Measurements from ENCODE around the gene RREB1.
A peak's percentile ranks its signal among the peaks of the same experiment; 100 is the strongest.

RREB1 gene

DNA sequence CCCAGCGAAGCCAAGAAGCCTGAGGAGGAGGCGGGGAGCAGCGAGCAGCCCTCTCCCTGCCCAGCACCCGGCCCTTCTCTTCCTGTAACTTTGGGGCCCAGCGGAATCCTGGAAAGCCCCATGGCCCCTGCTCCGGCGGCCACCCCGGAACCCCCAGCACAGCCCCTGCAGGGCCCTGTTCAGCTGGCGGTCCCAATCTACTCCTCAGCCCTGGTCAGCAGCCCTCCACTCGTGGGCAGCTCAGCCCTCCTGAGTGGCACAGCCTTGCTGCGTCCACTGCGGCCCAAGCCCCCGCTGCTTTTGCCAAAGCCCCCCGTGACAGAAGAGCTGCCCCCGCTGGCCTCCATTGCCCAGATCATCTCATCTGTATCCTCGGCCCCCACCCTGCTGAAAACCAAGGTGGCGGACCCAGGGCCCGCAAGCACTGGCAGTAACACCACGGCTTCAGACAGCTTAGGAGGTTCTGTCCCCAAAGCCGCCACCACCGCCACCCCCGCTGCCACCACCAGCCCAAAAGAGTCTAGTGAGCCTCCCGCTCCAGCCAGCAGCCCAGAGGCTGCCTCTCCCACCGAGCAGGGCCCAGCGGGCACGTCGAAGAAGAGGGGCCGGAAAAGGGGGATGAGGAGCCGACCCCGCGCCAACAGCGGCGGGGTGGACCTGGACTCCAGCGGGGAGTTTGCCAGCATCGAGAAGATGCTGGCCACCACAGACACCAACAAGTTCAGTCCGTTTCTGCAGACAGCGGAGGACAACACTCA lies 123.4 kb downstream of the RREB1 start:
- no peak for DNase-seq

DNA sequence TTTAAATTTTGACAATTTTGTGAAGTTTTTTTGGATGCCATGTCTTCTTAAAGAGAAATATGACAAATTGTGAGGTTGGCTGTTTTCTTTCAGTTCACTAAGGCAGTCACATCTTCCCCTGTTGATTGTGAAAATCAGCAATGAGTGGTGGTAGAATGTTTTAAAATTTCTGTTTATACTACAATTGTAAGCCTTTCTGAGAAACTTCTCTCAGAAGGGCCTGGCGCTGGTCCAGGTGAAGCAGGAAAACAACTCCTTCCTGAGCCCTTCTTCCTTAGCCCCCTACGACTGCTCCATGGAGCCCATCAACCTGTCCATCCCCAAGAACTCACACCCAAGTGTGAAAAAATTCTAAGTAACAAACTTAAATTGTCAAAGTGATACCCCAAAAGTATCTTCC lies 124.6 kb downstream of the RREB1 start:
- no peak for DNase-seq

DNA sequence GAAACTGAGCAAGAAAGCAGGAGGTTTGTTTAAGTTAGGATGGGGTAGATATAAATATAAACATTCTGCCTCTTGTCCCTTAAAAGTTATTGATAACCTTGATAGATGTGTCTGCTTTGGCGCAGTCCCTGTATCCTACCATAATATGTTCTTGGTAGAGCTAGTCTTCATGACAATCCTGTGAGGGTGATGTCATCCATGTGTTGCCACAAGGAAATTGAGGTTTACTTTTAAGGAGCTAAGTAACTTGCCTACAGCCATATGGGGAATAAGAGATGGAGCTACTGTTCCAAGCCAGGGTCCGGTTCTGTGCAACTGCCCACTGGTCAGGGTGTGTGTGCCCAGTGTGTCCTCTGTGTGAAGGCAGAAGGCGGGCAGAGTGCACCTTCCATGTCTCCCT lies 126.8 kb downstream of the RREB1 start:
- no peak for DNase-seq

DNA sequence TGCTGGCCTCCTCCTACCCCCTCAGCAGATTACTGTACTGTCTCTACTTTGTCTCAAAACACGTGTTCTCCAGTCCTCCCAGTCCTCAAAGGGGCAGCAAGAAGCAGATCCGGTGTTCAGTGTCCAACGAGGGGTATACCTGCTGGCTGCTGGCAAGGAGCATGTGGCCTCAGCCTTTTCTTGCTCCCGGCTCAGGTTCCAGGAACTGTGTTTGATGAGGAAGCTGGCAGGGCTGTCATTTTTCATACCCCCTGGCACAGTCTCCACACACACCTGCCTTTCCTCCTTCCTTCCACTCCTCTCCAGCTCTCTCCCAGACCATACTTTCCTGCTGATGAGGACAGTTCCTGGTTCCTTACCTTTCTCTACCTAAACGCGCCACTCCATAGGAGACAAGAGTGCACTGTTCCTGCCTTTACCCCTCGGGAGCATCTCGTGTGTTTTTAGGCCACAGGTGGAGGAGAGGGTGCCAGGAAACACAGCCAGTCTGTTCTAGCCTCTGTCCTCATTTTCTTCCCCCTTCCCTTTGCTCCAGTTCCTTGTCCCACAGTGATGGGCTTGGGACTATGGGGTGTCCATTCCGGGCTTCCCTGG lies 128.0 kb downstream of the RREB1 start:
- no peak for DNase-seq

DNA sequence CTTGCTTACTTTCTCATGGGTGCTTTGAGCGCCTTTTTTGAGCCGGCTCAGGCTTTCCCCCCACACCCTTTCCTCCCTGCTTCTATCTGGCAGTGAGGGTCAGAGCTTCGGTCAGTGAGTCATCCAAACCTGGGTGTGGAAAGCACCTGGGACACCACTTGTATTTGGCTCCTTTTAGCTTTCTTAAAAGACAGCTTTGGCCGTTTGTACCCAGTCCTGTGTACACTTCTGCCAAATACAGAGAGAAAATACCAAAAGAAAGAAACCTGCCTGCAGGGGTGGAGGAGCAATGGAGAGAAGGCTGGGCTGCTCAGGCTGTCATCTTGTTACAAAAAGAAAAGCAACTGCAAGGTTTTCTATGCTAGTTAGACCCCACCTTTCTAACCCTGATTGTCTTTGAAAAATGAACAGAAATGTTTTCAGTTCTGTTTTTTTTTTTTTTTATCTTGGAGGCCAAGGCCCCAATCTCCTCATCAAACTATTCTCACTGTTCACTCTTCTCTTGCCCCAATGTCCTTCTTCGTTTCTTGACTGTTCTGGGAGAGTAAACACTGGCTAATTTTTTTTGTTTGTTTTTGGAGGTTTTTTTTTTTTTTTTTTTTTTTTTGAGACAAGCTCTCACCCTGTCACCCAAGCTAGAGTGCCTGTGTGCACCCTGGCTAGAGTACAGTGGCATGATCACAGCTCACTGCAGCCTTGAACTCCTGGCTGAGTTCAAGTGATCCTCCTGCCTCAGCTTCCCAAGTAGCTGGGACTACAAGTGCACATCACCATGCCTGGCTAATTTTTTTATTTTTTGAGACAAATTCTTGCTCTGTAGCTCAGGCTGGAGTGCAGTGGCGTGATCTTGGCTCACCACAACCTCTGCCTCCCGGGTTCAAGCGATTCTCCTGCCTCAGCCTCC lies 128.8 kb downstream of the RREB1 start:
- no peak for DNase-seq

DNA sequence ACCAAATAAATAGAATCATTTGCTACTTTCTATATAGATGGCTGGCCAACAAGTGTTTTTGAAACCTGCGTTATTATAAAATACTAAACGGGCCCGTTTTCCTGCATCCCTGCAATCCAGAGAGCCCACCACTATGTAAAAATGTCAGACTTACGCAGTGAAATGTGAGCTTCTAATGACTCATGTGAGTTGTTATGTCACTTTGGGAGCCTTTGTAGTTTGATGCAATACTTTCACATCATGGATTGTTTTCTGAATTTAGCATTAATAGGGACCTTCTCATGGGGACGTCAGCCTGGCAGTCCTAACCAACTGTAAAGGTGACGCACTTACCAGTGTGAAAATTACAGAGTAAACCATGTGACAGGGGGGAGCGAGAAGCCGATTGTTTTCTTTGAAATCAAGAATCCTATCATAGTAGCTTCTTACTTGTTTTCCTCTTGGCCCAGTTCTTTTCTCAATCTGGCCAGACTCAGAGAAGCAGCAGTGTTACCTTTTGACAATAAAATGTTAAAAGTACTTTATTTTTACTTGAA lies 130.0 kb downstream of the RREB1 start:
- no peak for DNase-seq

DNA sequence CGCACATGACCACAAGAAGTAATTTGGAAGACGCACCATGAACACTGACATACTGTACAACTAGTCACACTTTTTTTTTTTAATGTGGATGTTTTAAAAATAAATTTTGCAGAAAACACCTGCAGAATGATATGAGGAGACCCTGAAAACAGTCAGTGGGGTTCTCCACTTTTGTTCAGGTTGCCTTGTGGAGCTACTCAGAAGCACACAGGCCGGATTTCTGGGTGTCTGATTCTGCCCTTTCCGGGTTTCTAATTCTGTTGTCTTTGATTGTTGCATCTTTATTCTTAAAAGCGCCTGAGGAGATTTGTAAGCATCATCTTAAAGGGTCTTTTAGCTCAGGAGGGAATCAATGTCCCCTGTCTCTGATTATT lies 130.8 kb downstream of the RREB1 start:
- DNase-seq: no peak

DNA sequence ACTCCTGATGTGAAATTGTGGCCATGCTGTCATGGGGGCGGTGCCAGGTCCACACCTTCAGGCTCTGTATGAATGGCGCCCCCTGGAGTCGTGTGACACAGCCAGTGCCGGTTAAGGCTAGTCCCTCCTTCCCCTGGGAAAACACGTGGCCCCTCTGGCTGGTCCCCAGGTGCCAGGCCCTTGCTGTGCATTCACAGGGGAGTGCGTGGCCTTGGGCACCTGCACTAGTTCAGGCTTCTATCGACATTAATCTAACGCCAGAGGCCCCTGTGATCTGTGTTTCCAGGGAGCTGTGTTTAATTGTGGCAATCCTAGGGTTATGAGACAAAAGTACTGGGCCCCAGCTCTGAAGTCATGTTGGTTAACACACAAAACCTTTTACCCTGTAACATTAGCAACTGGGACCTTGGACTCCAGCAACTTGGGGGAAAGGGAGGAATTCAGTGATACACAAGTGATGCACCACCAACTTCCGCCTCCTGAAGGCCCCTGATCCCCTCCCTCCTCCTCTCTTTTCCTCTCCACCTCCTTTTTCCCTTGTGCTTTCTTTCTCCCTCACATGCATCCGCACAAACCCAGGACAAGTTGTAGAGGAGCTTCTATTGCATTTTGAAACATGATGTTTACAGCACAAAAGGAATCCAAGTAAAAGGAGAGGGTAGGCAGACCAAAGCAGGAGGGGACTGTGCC lies 131.3 kb downstream of the RREB1 start:
- peak; percentile 80 for DNase-seq

DNA sequence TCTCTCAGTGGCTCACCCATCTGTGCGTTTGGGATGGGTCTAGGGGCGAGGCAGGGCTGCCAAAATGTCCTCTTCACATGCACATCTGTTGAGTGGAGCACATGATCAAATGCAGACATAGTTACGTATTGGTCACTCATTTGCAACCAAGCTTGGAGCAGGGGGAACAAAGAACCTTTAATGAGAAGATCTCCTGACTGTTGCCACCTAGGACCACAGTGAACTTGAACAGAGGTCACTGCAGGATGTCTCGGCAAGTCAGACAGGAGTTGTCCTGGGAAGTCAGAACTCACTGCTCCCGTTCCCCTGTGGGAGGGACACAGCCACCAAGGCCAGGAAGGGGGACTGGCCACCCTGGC lies 131.8 kb downstream of the RREB1 start:
- DNase-seq: no peak

DNA sequence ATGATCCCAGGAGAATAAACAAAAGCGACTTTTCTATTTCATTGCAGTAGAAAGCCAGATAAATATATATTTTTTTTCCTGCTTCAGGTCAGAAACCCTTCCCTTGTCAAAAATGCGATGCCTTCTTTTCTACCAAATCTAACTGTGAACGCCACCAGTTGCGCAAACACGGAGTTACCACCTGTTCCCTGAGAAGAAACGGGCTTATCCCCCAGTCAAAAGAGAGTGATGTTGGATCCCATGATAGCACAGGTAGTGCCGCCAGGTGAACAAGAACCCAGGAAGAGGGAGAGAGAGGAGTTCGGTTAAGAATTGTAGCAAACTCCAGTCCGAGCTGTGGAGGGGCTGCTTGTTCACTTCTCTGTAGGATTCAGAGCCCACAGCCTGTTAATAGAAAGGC lies 132.6 kb downstream of the RREB1 start:
- DNase-seq: no peak

DNA sequence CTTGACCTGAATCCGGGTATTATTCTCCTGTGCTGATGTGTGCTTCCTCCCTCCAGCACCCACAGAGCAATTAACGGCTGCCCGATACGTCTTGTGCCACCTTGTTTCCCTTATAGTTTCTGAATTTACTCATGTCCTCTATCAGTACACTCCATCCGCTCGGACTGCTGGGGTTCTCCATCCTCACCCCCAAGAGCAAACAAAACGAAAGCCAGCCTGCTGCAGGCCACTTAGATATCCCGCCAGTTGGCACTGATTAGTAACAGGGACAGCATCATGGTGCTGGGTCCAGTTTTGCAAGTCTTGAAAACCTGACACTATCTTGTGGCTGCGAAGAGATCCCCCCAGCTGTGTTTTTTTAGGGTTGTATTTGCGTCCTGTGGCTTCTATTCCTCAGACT lies 133.4 kb downstream of the RREB1 start:
- DNase-seq: no peak

DNA sequence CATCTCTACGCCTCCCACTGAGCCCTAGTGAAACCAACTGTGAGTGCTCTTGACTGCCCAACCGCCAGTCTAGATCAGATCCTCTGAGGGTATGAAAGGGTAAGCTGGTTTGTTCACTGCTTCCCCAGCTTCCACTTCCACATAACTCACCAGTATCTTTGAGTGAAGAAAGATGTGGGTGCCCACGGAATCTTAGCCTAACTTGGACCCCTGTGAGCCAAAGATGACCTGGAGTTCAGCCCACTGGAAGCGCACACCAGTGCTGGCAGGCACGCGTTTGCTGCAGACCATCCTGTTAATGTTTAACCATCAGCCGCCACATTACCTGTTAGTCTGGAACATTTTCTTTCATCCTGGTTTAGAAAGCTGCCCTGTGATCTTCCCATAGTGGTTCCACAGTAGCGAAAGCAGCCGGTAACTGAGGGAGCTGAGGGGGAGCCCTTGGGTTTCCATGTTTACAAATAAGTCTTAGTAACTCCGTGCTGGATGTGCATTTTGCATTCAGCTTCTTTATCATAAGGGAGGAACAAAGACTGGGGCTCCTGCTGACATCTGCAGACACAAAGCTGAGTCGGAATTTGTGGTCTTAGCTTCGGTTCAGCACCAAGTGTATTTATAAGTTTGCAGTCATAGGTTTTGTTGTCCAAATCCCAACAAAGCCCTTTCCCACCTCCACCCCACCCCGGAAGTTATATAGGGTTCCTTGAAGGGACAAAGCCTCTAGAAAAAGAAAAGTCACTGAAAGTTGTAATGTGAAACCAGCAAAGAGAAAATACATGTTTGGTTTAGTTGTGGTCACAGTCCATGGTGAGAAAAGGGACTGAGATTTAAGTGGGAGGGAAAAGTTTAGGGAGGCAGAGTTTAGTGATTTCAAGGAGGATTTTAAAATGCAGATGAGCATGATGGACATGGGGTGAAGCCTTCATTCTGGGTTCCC lies 134.2 kb downstream of the RREB1 start:
- no peak for DNase-seq

DNA sequence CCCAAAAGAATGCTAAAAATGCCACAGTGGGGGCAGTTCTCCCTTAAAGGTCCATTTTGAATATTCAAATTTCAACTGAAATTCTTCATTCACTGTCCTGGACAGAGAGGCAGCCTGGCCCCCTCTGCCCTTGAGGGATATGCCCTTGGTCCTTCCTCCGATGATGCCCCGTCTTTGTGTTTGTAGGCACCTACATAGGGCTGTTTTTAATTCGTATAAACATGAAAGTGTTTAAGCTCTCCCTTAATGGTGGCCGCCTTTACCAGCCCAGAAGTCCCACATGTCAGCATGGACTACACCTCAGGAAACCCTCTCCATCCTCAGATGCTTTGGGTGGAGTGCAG lies 135.0 kb downstream of the RREB1 start:
- no peak for DNase-seq

DNA sequence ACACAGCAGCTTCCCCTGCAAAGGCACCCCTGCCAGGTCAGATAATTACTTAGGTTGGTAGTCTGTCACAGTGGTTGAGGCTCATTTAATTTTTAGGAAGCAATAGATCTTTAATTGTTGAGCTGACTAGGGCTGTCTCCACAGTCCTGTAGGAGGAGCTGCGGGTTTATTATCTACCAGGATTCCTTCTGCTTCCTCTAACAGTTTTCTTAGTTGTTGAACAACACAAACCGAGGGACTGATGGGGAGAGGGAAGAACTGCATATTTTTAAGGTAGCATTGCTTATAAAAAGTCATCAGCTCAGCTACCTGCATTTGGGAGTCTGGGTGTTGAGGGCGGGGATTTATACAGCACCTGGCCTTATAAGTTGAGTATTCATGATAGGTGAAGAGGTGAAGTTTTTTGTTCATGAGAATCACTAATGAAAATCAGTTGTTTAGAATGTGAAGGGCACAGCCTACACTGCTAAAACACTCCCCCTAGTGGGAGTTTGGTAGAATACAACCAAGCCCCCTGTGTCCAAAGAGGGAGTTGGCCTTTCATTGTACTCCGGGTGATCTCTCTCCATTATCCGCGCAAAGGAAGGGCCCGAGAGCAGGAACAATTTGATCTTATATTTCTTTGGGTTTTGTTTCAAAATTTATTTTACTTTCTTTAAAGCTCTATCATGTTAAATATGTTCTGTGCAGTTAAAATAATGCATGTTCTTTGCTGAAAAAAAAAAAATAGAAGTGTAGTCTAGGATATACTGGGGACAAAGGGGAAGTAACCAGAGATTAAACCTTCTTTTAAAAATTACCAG lies 135.6 kb downstream of the RREB1 start:
- DNase-seq: peak; percentile 76

DNA sequence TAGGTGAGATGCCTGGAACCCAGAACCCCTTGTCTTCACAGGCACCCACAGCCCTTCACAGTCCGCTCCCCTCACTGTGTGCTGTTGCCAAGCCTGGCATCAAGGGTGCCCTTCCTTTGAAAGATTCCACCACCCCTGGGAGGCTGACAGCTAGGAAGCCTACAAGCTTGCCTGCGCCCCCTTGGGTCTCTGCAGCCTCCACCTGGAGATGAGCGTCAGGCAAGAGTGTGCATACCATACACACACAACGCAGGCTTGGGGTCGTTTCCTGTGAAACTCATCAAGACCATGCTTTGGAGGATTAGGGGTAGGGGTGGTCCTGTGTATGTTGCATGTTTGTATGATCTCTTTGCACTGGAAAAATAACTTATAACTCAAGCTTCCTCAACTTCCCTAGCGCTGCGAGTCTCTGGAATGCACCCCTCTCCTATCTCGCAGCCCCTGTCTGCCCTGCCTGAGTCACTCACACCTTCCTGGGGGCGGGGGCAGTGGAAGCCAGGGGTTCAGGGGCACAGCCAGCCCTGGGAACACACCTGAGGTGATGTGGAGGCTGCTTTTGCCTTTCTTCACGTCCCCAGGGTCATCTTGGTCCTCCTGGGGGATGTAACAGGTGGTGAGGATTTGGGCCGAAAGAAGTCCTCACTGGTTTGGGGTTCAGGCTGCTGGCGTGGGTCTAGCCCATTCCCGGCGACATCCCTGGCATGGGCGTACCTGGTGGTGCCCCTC lies 138.1 kb downstream of the RREB1 start:
- DNase-seq: no peak

DNA sequence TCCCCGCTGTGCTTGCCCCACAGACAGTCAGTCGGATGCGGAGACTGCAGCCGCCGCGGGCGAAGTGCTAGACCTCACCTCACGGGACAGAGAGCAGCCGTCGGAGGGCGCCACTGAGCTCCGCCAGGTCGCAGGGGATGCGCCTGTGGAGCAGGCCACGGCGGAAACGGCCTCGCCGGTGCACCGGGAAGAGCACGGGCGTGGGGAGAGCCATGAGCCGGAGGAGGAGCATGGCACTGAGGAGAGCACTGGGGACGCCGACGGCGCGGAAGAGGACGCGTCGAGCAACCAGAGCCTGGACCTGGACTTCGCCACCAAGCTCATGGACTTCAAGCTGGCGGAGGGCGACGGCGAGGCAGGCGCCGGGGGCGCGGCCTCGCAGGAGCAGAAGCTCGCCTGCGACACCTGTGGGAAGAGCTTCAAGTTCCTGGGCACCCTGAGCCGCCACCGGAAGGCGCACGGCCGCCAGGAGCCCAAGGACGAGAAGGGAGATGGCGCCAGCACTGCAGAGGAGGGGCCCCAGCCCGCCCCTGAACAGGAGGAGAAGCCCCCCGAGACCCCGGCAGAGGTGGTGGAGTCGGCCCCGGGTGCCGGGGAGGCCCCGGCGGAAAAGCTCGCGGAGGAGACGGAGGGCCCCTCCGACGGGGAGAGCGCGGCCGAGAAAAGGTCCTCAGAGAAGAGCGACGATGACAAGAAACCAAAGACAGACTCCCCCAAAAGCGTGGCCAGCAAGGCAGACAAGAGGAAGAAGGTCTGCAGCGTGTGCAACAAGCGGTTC lies 138.8 kb downstream of the RREB1 start:
- no peak for DNase-seq

DNA sequence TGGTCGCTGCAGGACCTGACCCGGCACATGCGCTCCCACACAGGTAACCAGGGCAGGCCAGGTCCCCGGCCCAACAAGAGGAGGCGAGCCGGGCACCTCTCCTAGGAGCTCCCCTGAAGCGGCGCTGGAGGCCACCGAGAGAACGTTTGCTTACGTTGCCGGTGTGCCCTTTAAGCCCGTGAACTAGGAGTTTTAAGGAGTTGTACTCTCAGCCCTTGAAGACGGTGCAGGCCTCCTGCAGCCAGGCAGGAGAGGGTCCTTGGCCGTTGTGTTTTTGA lies 139.4 kb downstream of the RREB1 start:
- no peak for DNase-seq

DNA sequence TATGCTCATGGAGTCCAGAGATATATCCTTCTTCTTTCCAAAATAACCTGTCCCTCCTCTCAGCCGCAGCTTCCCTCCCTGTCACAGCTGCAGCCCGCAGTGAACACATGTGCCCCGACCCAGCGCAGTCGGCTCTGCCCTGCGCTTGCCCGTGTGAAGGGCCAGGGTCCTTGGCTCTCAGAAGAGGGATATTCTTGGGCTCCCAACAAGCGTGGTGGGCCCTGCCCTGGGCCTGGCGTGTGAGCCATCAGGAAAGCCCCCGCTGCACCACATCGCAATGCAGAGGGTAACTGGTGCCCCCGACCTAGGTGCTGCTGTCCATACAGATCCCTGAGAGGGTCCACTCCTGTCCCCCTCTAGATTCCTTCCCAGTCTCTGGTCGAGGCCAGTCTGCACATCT lies 140.1 kb downstream of the RREB1 start:
- DNase-seq: no peak

DNA sequence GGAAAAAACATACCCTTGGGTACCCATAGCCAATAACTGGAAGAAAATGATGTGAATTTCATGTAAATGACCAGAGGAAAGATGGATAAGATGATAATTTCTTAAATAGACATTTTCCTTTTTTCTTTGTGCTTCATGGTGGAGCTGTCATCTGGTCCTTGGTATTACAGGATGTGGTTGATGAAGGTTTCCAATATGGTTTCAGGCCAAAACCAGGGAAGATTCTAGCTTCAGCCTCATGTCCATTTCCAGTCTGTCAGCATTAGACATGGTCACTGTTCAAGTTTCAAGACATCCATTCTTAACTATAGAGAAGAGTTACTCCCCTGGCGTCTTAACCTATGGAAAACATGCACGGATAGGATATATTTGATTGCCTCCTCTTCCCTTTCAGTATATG lies 141.6 kb downstream of the RREB1 start:
- no peak for DNase-seq
